ENCODE results near the gene GLMP. TPM values are rescaled to one million over a fixed set of nuclear protein-coding genes. Genes with fewer than 3 reads are reported as not detected.

GLMP gene
- total RNA-seq, 4 donors from 2014 or later: 43.3 to 56.1 (median 49.8) TPM

DNA sequence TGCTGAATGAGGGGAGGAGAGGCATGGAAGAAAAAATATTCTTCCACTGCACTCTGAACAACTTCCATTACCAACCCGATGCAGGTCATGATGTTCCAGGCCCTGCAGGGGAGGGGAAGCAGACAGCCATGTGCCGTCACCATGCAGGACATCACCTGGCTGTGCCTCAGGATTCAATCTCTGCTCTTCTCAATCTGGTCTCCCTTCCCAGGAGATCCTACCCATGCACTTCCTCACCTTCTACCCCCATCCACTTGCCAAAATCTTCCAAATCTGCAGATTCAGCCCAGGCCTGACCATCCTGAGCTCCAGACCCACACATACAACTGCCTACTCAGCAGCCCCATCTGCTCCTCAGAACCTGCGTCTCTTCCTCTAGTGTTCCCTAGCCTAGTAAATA is 41.8 kb downstream of the GLMP start:
- Histone ChIP-seq H3K9me3 (no peaks in the 10 kb centered on the region), H3K36me3 (peaks cover 63 to 72% of the 10 kb centered on the region in 2 donors), H3K4me3 (replicated peaks in 1 of 3) (no peak overlapping the region), H3K27me3 (no peaks in the 10 kb centered on the region), H3K4me1 (no peaks in the 10 kb centered on the region), H3K27ac (no peak overlapping the region)
- WGBS, 2 donors: 96 to 97% methylated on average over 3 of the region's 3 CpGs
- intact Hi-C loops (cut with DNase I): no loop called here
- TF ChIP-seq, protein P1, sequence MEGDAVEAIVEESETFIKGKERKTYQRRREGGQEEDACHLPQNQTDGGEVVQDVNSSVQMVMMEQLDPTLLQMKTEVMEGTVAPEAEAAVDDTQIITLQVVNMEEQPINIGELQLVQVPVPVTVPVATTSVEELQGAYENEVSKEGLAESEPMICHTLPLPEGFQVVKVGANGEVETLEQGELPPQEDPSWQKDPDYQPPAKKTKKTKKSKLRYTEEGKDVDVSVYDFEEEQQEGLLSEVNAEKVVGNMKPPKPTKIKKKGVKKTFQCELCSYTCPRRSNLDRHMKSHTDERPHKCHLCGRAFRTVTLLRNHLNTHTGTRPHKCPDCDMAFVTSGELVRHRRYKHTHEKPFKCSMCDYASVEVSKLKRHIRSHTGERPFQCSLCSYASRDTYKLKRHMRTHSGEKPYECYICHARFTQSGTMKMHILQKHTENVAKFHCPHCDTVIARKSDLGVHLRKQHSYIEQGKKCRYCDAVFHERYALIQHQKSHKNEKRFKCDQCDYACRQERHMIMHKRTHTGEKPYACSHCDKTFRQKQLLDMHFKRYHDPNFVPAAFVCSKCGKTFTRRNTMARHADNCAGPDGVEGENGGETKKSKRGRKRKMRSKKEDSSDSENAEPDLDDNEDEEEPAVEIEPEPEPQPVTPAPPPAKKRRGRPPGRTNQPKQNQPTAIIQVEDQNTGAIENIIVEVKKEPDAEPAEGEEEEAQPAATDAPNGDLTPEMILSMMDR (IDR thresholded peaks at IDR 0.05): no peak
- no peak for TF ChIP-seq POLR2A (IDR thresholded peaks at IDR 0.05)
- no peak for DNase-seq

DNA sequence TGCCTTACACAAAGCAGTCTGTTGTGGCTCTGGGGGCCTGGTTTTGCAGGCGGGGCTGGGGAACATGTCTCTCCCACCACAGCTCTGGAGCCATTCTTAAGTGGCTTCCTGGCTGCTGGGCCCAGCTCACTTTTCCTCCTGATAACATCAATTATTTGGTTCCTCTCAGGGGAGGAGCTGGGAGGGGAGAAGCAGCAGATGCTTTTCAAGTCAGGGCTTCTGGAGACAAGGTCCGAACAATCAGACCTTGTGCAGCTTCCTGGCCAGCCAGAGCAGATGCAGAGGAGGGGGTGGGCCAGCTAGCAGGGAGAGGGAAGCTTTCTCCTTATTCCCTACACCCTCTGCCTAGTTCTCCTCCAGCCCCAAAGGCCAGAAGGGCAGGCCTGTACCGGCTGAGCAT is 44.0 kb downstream of the GLMP start:
- no peak for DNase-seq
- H3K36me3 ChIP-seq: peaks cover 50 to 54% of the 10 kb centered on the region in 2 donors
- TF ChIP-seq POLR2A (IDR thresholded peaks at IDR 0.05): no peak
- TF ChIP-seq, protein P1 (IDR thresholded peaks at IDR 0.05): no peak
- intact Hi-C loops (cut with DNase I): no loop called here
- peaks cover 0 to 16% of the 10 kb centered on the region in 2 donors for H3K4me1 ChIP-seq
- no peak overlapping the region for H3K4me3 ChIP-seq (replicated peaks in 1 of 3)
- H3K9me3 ChIP-seq: no peaks in the 10 kb centered on the region
- H3K27me3 ChIP-seq: no peaks in the 10 kb centered on the region
- WGBS, 2 donors: 54% methylated on average over 3 of the region's 3 CpGs
- no peak overlapping the region for H3K27ac ChIP-seq

DNA sequence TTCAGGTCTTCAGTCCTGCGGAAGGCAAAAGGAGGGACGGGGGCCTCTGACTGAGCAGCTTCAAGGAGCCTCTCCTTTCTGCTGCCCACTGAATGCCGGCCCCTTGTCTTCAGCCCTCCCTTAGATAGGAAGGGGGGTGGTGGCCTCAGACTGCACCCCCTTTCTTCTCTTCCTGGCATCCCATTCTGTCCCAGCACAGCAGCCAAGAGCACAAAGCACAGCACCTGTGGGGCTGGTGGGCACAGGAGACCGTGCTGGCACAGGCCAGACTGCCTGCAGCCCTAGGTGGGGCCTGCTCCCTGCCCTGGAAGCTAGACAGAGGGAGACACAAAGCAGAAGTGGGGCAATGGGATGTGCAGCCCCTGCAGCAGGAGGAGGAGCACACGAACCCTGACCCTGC is 45.9 kb downstream of the GLMP start:
- Histone ChIP-seq H3K4me1 (peaks cover 5 to 27% of the 10 kb centered on the region in 2 donors), H3K36me3 (peaks cover 41 to 43% of the 10 kb centered on the region in 2 donors), H3K27me3 (no peaks in the 10 kb centered on the region), H3K4me3 (replicated peaks in 1 of 3) (no peak overlapping the region), H3K9me3 (no peaks in the 10 kb centered on the region), H3K27ac (no peak overlapping the region)
- no peak for DNase-seq
- 90 to 93% methylated on average over 4 to 5 of the region's 5 CpGs for WGBS, 2 donors
- TF ChIP-seq, protein P1 (IDR thresholded peaks at IDR 0.05): no peak
- TF ChIP-seq POLR2A (IDR thresholded peaks at IDR 0.05): no peak
- intact Hi-C loops (cut with DNase I): no loop called here

DNA sequence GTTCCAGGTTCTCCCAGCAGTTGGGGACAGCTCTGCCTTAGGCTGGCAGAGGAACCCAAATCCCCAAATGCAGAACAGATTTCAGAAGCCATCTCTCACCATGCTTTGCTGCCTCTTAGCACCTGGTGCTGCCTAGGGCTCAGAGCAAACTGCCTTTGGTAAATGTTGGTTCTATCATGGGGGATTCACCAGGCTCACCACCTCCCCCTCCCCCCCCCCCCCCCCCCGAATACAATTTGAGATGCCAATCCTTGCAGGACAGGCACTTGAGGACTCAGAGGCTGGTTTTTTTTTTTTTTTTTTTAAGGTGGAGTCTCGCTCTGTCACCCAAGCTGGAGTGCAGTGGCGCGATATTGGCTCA is 47.2 kb downstream of the GLMP start:
- Histone ChIP-seq H3K36me3 (peaks cover 33 to 34% of the 10 kb centered on the region in 2 donors), H3K27me3 (no peaks in the 10 kb centered on the region), H3K4me3 (replicated peaks in 1 of 3) (no peak overlapping the region), H3K27ac (no peak overlapping the region), H3K4me1 (peaks cover 5 to 27% of the 10 kb centered on the region in 2 donors), H3K9me3 (no peaks in the 10 kb centered on the region)
- 56 to 77% methylated on average over 2 to 4 of the region's 4 CpGs for WGBS, 2 donors
- TF ChIP-seq, protein P1 (IDR thresholded peaks at IDR 0.05): no peak
- TF ChIP-seq POLR2A (IDR thresholded peaks at IDR 0.05): no peak
- intact Hi-C loops (cut with DNase I): no loop called here
- DNase-seq: no peak

DNA sequence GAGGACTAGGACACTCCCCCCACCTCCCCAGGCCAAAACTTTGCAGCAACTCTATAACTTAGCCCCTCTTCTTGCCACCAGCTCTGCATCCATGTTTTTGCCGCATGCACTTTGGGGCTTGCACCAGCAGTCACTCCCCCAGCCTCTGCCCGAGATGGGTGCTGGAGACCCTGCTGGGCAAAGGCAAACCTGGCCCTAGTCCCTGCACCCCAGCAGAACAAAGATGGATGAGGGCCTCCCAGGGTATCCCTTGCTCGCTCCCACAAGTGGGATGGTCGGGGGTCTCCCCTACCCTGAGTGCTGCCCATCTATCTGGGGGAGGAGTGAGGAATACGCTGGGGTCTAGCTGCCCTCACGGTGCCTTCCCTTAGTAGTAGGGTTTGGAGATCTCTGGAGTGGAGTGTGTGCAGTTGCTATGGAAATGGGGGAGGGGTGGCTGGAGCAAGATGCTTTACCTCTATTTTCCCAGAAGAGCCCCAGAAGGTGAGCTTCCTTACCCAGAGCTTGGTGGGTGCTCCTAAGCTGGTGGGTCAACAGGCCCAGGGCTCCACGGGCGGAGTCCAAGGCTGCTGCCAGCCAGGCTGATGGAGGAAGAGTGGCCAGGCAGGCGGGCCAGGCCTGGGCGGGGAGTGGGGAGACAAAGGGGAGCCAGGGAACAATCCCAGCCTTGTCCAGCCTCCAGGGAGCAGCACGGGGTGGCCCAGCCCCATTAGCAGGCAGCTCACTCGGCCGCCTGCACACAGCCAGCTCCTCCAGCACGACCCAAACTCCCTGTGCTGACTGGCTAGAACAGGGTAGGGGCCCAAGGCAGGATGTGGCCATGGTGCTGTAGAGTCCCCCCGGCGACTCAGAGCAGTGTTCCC is 47.8 kb downstream of the GLMP start, which contains the start of gene PAQR6:
Gene PAQR6, minus strand, starts transcription at position 597 of the 863 bp plus-strand sequence. CDS start 1,325 bp downstream, outside the sequence.
- Histone ChIP-seq H3K4me3 (replicated peaks in 1 of 3) (no peak within 1 kb of the TSS), H3K27ac (no peak within 1 kb of the TSS), H3K9me3 (no peaks in the 10 kb centered on the region), H3K27me3 (no peaks in the 10 kb centered on the region), H3K36me3 (peaks cover 27 to 28% of the 10 kb centered on the region in 2 donors), H3K4me1 (peaks cover 5 to 27% of the 10 kb centered on the region in 2 donors)
- intact Hi-C loops (cut with DNase I): no loop called here
- TF ChIP-seq POLR2A (IDR thresholded peaks at IDR 0.05): no peak
- TF ChIP-seq, protein P1 (IDR thresholded peaks at IDR 0.05): no peak
- 45 to 61% methylated on average over 11 to 12 of the region's 16 CpGs for WGBS, 2 donors
- no peak for DNase-seq

Data from thyroid gland (tissue), 4 donors.